ENCODE data around the gene SZT2. TPM values are rescaled to one million over a fixed set of nuclear protein-coding genes. Genes with fewer than 3 reads are reported as not detected.
A peak's percentile ranks its signal among the peaks of the same experiment; 100 is the strongest.

SZT2 gene
- total and polyA plus RNA-seq, 2 of the 13 experiments (the other 11 are each of a cell fraction or from before 2014, with no cell fraction given) = 8.0 to 8.8 TPM

DNA sequence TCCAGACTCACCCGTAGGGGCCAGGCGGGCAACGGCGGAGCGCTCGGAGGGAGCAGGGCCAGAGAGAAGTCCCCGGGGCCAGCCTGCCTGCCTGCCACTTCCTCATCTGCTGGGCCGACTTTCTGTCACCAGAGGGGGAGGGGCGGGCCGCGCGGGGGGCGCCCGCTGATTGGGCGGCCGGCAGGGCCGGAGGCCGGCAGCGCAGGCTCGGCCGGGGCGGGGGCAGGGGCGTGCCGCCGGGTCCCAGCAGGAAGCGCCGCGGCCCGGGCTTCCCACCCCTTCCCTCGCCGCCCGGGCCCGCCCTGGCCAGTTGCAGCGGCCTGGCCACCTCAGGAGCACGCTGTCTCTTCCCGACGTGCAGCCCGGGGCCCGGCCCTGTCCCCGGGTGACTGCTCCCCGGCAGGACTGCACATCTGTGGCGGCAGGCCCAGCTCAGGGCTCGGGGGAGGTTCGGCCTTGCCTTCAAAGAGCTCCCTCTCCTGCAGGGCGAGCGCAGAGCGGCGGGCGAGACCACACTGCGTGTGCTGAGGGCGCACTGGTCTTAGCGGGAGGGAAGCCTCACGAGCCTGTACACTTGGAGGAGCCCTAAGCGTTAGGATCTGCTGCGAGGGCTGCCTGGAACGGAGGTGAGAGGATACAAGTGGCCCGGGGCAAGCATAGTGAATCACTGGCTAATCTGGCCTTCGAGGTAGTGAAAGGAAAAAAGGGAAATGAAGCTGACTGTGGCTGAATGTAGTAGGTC is 21.6 kb upstream of the SZT2 start, which contains the start of gene ELOVL1 (continued):
- TF ChIP-seq, protein P1, sequence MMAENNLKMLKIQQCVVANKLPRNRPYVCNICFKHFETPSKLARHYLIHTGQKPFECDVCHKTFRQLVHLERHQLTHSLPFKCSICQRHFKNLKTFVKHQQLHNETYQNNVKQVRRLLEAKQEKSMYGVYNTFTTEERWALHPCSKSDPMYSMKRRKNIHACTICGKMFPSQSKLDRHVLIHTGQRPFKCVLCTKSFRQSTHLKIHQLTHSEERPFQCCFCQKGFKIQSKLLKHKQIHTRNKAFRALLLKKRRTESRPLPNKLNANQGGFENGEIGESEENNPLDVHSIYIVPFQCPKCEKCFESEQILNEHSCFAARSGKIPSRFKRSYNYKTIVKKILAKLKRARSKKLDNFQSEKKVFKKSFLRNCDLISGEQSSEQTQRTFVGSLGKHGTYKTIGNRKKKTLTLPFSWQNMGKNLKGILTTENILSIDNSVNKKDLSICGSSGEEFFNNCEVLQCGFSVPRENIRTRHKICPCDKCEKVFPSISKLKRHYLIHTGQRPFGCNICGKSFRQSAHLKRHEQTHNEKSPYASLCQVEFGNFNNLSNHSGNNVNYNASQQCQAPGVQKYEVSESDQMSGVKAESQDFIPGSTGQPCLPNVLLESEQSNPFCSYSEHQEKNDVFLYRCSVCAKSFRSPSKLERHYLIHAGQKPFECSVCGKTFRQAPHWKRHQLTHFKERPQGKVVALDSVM (CRISPR knock-in tag; IDR thresholded peaks at IDR 0.05) = peak; percentile 54; the same call in 1 of the 2 replicates
- peak; percentile 30 for TF ChIP-seq SRSF1 (optimal IDR thresholded peaks at IDR 0.05; ENCODE audit: low read depth, low read length)
- TF ChIP-seq ZNF672 (CRISPR knock-in tag; IDR thresholded peaks at IDR 0.05) = peak; percentile 78; the same call in 1 of the 2 replicates
- TF ChIP-seq KDM5B (CRISPR knock-in tag; IDR thresholded peaks at IDR 0.05; ENCODE audit: borderline replicate concordance) = peak; percentile 91; the same call in 1 of the 2 replicates
- no peak for TF ChIP-seq NFE2 (CRISPR knock-in tag; IDR thresholded peaks at IDR 0.05)
- peak; percentile 58; the same call in 1 of the 2 replicates for TF ChIP-seq IRF2 (CRISPR knock-in tag; IDR thresholded peaks at IDR 0.05)
- TF ChIP-seq AGO2 (optimal IDR thresholded peaks at IDR 0.05; ENCODE audit: low read depth, low read length) = peak; percentile 84
- TF ChIP-seq PHF8 (CRISPR knock-in tag; IDR thresholded peaks at IDR 0.05) = peak; percentile 97
- peak; percentile 69; the same call in 1 of the 2 replicates for TF ChIP-seq E2F1 (CRISPR knock-in tag; IDR thresholded peaks at IDR 0.05)
- TF ChIP-seq, protein P2, sequence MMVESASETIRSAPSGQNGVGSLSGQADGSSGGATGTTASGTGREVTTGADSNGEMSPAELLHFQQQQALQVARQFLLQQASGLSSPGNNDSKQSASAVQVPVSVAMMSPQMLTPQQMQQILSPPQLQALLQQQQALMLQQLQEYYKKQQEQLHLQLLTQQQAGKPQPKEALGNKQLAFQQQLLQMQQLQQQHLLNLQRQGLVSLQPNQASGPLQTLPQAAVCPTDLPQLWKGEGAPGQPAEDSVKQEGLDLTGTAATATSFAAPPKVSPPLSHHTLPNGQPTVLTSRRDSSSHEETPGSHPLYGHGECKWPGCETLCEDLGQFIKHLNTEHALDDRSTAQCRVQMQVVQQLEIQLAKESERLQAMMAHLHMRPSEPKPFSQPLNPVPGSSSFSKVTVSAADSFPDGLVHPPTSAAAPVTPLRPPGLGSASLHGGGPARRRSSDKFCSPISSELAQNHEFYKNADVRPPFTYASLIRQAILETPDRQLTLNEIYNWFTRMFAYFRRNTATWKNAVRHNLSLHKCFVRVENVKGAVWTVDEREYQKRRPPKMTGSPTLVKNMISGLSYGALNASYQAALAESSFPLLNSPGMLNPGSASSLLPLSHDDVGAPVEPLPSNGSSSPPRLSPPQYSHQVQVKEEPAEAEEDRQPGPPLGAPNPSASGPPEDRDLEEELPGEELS (CRISPR knock-in tag; IDR thresholded peaks at IDR 0.05) = peak; percentile 37
- no peak for TF ChIP-seq NR2F2 (IDR thresholded peaks at IDR 0.05; ENCODE audit: borderline replicate concordance, low read depth)
- TF ChIP-seq SALL2 (CRISPR knock-in tag; IDR thresholded peaks at IDR 0.05) = peak; percentile 88
- peak; percentile 58; the same call in 1 of the 2 replicates for TF ChIP-seq ZFP1 (CRISPR knock-in tag; IDR thresholded peaks at IDR 0.05)
- TF ChIP-seq HOXD1 (CRISPR knock-in tag; IDR thresholded peaks at IDR 0.05) = 0 out of 2 replicates have a peak, but pooled peaks have one; percentile 71
- no peak for TF ChIP-seq TSC22D2 (CRISPR knock-in tag; IDR thresholded peaks at IDR 0.05; ENCODE audit: borderline replicate concordance)
- no peak for TF ChIP-seq CHD4 (IDR thresholded peaks at IDR 0.05; ENCODE audit: borderline replicate concordance, low read length)
- peak; percentile 94 for TF ChIP-seq DMAP1 (CRISPR knock-in tag; IDR thresholded peaks at IDR 0.05)
- TF ChIP-seq CCAR2 (optimal IDR thresholded peaks at IDR 0.05; ENCODE audit: low read depth, low read length) = no peak
- peak; percentile 44; the same call in 1 of the 2 replicates for TF ChIP-seq STAG1 (CRISPR knock-in tag; IDR thresholded peaks at IDR 0.05)
- peak; percentile 50; the same call in 1 of the 2 replicates for TF ChIP-seq FOXJ3 (CRISPR knock-in tag; IDR thresholded peaks at IDR 0.05; ENCODE audit: borderline replicate concordance)
- TF ChIP-seq ZNF558 (CRISPR knock-in tag; IDR thresholded peaks at IDR 0.05; ENCODE audit: borderline replicate concordance) = peak; percentile 93; the same call in 1 of the 2 replicates
- TF ChIP-seq ZNF292 (CRISPR knock-in tag; IDR thresholded peaks at IDR 0.05; ENCODE audit: borderline replicate concordance, low read depth) = peak; percentile 62; the same call in 1 of the 2 replicates
